GM12878 (cell line): ENCODE data around the gene NFATC1.

Experiments used
- ASH2L ChIP-seq: fragments of 300-600, 200-600 bp; sonication (generic); IDR thresholded peaks from 2 replicates; pipeline ENCODE4 v1.6.1; 2017; ENCODE audit warnings: low read depth, mild to moderate bottlenecking, borderline replicate concordance
- CREB1 ChIP-seq: IDR thresholded peaks from 2 replicates; pipeline ENCODE4 v1.6.1; 2012; ENCODE audit warnings: low read depth, mild to moderate bottlenecking, inconsistent platforms
- LARP7 ChIP-seq: fragments of 450-650 bp; IDR thresholded peaks from 2 replicates; pipeline ENCODE4 v1.6.1; 2017; ENCODE audit warnings: mild to moderate bottlenecking
- MXI1 ChIP-seq: fragments of 150-350 bp; IDR thresholded peaks from 2 replicates; pipeline ENCODE4 v1.6.1; 2011; ENCODE audit warnings: low read depth, mild to moderate bottlenecking, inconsistent platforms, low read length, improper control_type of control experiment
- POLR2AphosphoS5 ChIP-seq: IDR thresholded peaks from 2 replicates; pipeline ENCODE4 v1.6.1; 2011; ENCODE audit warnings: mild to moderate bottlenecking, low read length, inconsistent platforms
- RAD51 ChIP-seq: fragments of 450-650 bp; IDR thresholded peaks from 2 replicates; pipeline ENCODE4 v1.6.1; 2016; ENCODE audit warnings: moderate library complexity, mild to moderate bottlenecking, inconsistent platforms
- RB1 ChIP-seq: fragments of 450-650 bp; formaldehyde crosslinking; IDR thresholded peaks from 2 replicates; pipeline ENCODE4 v1.6.1; 2017; ENCODE audit warnings: mild to moderate bottlenecking, borderline replicate concordance
- RFX5 ChIP-seq: IDR thresholded peaks from 2 replicates; pipeline ENCODE4 v1.6.1; 2011; ENCODE audit warnings: low read depth, low read length, improper control_type of control experiment
- SRF ChIP-seq, 2 experiments: IDR thresholded peaks; 2 replicates each; pipeline ENCODE4 v1.6.1; 2011; ENCODE audit warnings: low read depth in 2 of 2, low read length in 2 of 2, mild to moderate bottlenecking in 1 of 2, moderate library complexity in 1 of 2
- TF ChIP-seq, protein P1 (sequence below), 3 experiments: IDR thresholded peaks in 2 of 3; conservative IDR thresholded peaks in 1 of 3; 2 replicates each; pipeline ENCODE4 v1.5.1; 2011; ENCODE audit warnings: low read depth in 3 of 3, low read length in 3 of 3, mild to moderate bottlenecking in 3 of 3, control low read depth in 2 of 3, moderate library complexity in 2 of 3, inconsistent platforms in 1 of 3, mixed read lengths in 1 of 3; ENCODE audit not compliant: control insufficient read depth in 2 of 3, insufficient read depth in 1 of 3; ENCODE audit errors: extremely low read depth in 1 of 3
- TF ChIP-seq, protein P2 (sequence below): fragments of 450-650 bp; formaldehyde crosslinking; IDR thresholded peaks from 2 replicates; pipeline ENCODE4 v1.4.0; 2020; ENCODE audit warnings: mild to moderate bottlenecking, moderate library complexity
- TF ChIP-seq, protein P3 (sequence below): IDR thresholded peaks from 2 replicates; pipeline ENCODE4 v1.6.1; 2011; ENCODE audit warnings: mild to moderate bottlenecking, low read depth, low read length, moderate library complexity; ENCODE audit not compliant: insufficient replicate concordance

DNA sequence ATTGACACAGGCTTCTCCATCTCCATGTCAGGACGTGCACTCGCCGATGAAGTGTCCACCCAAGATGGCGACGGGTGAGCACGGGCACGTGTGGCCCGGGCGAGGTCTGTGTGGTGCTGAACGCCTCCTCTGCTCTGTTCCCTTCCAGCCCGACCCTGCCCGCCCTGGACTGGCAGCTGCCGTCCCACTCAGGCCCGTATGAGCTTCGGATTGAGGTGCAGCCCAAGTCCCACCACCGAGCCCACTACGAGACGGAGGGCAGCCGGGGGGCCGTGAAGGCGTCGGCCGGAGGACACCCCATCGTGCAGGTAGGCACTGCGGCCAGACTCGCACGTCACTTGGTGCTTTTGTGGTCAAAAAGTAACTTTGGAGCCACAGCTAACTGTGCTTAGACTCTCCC, 37.7 kb downstream of the NFATC1 start:
- TF ChIP-seq RFX5 (no peak), CREB1 (no peak), RAD51 (no peak), RB1 (no peak), MXI1 (no peak), SRF (IDR thresholded peaks at IDR 0.05; ENCODE audit: low read depth in 2 of 2, low read length in 2 of 2) (no peak), LARP7 (no peak), ASH2L (no peak), POLR2AphosphoS5 (no peak)
- TF ChIP-seq, protein P1, sequence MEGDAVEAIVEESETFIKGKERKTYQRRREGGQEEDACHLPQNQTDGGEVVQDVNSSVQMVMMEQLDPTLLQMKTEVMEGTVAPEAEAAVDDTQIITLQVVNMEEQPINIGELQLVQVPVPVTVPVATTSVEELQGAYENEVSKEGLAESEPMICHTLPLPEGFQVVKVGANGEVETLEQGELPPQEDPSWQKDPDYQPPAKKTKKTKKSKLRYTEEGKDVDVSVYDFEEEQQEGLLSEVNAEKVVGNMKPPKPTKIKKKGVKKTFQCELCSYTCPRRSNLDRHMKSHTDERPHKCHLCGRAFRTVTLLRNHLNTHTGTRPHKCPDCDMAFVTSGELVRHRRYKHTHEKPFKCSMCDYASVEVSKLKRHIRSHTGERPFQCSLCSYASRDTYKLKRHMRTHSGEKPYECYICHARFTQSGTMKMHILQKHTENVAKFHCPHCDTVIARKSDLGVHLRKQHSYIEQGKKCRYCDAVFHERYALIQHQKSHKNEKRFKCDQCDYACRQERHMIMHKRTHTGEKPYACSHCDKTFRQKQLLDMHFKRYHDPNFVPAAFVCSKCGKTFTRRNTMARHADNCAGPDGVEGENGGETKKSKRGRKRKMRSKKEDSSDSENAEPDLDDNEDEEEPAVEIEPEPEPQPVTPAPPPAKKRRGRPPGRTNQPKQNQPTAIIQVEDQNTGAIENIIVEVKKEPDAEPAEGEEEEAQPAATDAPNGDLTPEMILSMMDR (IDR thresholded peaks at IDR 0.05 in 2 of 3, conservative IDR thresholded peaks at IDR 0.05 in 1 of 3; ENCODE audit: control insufficient read depth in 2 of 3, extremely low read depth in 1 of 3, insufficient read depth in 1 of 3, low read depth in 3 of 3, low read length in 3 of 3) = no peak
- TF ChIP-seq, protein P2, sequence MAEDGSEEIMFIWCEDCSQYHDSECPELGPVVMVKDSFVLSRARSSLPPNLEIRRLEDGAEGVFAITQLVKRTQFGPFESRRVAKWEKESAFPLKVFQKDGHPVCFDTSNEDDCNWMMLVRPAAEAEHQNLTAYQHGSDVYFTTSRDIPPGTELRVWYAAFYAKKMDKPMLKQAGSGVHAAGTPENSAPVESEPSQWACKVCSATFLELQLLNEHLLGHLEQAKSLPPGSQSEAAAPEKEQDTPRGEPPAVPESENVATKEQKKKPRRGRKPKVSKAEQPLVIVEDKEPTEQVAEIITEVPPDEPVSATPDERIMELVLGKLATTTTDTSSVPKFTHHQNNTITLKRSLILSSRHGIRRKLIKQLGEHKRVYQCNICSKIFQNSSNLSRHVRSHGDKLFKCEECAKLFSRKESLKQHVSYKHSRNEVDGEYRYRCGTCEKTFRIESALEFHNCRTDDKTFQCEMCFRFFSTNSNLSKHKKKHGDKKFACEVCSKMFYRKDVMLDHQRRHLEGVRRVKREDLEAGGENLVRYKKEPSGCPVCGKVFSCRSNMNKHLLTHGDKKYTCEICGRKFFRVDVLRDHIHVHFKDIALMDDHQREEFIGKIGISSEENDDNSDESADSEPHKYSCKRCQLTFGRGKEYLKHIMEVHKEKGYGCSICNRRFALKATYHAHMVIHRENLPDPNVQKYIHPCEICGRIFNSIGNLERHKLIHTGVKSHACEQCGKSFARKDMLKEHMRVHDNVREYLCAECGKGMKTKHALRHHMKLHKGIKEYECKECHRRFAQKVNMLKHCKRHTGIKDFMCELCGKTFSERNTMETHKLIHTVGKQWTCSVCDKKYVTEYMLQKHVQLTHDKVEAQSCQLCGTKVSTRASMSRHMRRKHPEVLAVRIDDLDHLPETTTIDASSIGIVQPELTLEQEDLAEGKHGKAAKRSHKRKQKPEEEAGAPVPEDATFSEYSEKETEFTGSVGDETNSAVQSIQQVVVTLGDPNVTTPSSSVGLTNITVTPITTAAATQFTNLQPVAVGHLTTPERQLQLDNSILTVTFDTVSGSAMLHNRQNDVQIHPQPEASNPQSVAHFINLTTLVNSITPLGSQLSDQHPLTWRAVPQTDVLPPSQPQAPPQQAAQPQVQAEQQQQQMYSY (CRISPR knock-in tag) = no peak
- TF ChIP-seq, protein P3, sequence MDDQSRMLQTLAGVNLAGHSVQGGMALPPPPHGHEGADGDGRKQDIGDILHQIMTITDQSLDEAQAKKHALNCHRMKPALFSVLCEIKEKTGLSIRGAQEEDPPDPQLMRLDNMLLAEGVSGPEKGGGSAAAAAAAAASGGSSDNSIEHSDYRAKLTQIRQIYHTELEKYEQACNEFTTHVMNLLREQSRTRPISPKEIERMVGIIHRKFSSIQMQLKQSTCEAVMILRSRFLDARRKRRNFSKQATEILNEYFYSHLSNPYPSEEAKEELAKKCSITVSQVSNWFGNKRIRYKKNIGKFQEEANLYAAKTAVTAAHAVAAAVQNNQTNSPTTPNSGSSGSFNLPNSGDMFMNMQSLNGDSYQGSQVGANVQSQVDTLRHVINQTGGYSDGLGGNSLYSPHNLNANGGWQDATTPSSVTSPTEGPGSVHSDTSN = no peak
